Fibroblast of skin of right biceps (primary cell): ENCODE data around the gene SIRT3.

ENCODE experiments used
- DNase-seq: peaks from one replicate; pipeline ENCODE4 v3.0.0-alpha.2; 2013

Gene SIRT3

GRCh38 chr11:235997-236773 is at the start of gene SIRT3:
Gene SIRT3, minus strand, starts transcription at chr11:236342. Its CDS starts 14 bp downstream, at chr11:236328.
- peak; percentile 87 for DNase-seq

GRCh38 chr11:285894-286220 is 49.7 kb upstream of the SIRT3 start:
- DNase-seq, result no peak

- no peak for DNase-seq
These were observed 49.1 kb upstream of the SIRT3 start for GRCh38 chr11:285021-285893.

DNA sequence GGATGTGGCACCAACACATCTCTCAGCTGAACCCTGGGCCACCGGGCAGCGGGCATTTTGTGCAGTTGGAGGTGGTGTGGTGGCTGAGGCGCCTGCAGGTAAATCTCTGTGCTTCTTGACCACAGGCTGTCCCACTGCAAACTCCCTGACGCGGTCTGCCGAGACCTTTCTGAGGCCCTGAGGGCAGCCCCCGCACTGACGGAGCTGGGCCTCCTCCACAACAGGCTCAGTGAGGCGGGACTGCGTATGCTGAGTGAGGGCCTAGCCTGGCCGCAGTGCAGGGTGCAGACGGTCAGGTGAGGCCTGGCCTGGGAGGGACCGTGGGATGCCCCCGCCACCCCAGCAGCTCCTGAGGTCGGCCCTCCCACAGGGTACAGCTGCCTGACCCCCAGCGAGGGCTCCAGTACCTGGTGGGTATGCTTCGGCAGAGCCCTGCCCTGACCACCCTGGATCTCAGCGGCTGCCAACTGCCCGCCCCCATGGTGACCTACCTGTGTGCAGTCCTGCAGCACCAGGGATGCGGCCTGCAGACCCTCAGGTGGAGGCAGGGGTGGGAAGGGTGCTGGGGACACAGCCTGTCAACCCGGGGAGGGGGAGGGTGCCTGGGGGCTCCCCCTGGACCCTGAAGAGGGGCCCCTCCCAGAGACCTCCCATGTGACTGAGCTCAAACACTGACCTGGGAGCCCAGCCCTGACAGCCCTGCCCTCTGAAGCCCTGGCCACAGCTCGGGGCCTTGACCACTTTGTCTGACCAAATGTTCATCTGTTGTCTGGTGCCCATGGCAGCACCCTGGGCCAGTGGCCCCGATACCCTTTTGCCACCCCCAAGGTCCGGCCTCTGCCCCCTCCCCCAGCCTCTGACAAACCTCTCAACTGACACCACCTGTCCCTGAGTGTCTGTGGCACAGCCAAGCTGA is 48.2 kb upstream of the SIRT3 start:
- DNase-seq, result no peak

DNA sequence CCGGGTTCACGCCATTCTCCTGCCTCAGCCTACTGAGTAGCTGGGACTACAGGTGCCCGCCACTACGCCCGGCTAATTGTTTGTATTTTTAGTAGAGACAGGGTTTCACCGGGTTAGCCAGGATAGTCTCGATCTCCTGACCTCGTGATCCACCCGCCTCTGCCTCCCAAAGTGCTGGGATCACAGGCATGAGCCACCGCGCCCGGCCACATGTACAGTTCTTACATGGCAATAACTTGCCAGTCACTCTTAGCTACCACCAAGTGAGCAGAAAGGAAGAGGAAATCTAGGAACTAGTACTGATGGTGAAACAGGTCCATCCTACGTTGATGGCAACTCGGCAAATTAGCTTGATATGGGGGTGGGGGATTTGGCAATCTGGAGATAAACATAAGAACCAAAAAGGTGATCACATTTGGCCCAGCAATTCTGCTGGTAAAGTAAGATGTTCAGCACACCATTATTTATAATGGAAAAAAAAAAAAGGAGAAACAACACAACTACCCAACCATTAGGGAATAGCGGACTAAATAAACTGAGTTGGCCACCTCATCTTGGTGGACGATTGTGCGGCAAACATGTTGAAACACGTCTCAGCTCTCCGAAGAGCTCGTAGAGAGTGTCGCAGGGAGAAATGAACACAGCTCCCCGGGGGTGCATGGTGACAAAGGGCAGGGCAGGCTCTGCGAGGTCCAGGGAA is 47.4 kb upstream of the SIRT3 start:
- DNase-seq, result no peak

- DNase-seq, result no peak
These were observed 46.7 kb upstream of the SIRT3 start for GRCh38 chr11:282630-283360.

GRCh38 chr11:282171-282570 is 46.0 kb upstream of the SIRT3 start:
- no peak for DNase-seq

GRCh38 chr11:281486-282161 is 45.5 kb upstream of the SIRT3 start:
- no peak for DNase-seq

GRCh38 chr11:280706-281485 is 44.8 kb upstream of the SIRT3 start:
- DNase-seq, result no peak

DNA sequence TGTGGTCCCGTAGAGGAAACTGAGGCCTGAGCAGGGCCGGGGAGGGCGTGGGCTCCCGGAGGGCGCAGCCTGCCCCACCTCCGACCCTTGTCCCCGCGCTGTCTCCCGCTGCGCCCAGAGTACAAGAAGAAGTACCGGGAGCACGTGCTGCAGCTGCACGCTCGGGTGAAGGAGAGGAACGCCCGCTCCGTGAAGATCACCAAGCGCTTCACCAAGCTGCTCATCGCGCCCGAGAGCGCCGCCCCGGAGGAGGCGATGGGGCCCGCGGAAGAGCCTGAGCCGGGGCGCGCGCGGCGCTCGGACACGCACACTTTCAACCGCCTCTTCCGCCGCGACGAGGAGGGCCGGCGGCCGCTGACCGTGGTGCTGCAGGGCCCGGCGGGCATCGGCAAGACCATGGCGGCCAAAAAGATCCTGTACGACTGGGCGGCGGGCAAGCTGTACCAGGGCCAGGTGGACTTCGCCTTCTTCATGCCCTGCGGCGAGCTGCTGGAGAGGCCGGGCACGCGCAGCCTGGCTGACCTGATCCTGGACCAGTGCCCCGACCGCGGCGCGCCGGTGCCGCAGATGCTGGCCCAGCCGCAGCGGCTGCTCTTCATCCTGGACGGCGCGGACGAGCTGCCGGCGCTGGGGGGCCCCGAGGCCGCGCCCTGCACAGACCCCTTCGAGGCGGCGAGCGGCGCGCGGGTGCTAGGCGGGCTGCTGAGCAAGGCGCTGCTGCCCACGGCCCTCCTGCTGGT is 44.0 kb upstream of the SIRT3 start:
- no peak for DNase-seq

DNA sequence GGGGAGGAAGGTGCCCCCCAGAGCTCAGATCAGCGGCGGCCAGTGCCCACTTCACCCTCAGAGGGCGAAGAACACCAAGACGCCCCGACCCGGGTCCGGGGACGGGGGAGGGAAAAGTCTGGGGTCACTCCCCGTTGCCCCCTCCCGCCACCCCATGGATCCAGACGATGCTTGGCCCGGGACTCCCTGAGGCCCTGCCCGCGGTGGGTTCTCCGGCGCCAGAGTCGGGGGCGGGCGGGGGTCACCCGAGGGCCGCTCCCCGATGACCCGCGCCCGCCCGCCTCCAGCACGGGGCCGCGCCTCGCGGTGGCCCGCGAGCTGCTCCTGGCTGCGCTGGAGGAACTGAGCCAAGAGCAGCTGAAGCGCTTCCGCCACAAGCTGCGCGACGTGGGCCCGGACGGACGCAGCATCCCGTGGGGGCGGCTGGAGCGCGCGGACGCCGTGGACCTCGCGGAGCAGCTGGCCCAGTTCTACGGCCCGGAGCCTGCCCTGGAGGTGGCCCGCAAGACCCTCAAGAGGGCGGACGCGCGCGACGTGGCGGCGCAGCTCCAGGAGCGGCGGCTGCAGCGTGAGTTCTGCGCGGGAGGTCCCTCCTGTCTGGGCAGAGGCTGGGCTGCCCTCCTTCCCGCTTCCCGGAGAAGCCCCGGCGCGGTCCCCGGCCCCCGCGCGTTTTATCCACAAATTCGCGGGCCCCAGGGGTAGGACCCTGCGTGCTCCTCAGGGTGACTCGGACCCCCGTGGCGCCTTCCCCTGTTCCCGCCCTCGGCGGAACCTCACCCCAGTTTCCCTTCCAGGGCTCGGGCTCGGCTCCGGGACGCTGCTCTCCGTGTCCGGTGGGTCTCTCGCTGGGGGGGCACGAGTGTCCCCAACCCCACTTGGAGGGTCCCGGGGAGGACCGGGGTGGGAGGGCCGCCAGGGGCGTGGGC is 43.2 kb upstream of the SIRT3 start:
- no peak for DNase-seq

DNA sequence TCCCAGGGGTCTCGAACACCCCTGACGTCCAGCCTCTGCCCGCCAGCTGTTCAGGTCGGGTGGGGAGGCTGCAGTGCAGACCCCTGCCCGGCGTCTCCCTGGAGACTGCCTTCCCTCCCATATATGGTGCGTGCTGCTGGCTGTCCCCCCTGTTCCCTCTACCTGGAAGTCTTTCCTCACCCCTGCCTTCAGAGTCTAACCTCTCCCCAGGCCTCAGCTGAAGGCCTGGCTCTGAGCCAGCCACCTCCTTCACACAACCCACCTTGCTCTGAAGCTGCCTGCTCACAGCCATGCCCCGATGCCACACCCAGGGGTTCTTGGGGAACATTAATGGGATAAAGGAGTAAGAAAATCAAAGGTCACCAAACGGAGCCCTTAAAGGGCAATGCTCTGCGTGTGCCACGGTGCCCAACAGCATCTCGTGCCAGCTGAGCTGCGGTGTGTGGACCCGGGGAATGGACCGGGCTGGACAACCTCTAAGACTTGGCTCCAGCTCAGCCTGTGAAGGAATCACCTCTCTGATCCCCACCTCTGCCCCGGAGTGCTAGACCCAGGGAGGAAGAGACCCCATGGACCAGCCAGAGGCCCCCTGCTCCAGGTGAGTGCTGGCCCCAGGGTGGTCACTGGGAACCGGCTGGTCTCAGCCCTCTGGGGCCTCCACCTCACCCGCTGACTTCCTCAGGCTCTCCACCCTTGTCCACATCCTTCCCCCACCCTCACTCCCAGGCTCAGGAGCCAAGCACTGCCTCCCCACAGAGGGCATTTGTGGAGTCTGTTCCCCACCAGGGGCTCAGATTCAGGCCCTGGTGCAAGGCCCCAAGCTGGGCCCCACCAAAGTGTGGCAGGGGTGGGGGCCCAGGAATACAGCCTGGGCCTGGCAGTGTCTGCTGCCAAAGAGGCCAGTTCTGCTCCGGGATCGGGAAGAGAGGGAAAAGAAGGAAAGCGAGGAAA is 42.1 kb upstream of the SIRT3 start, which contains the start of gene NLRP6:
Gene NLRP6 (plus strand): TSS at position 407 of the 951 bp plus-strand sequence. CDS start 163 bp downstream, at position 570.
- no peak for DNase-seq

GRCh38 chr11:276219-276618 is 40.1 kb upstream of the SIRT3 start:
- no peak for DNase-seq

GRCh38 chr11:272931-273198 is 36.7 kb upstream of the SIRT3 start:
- DNase-seq, result no peak

DNA sequence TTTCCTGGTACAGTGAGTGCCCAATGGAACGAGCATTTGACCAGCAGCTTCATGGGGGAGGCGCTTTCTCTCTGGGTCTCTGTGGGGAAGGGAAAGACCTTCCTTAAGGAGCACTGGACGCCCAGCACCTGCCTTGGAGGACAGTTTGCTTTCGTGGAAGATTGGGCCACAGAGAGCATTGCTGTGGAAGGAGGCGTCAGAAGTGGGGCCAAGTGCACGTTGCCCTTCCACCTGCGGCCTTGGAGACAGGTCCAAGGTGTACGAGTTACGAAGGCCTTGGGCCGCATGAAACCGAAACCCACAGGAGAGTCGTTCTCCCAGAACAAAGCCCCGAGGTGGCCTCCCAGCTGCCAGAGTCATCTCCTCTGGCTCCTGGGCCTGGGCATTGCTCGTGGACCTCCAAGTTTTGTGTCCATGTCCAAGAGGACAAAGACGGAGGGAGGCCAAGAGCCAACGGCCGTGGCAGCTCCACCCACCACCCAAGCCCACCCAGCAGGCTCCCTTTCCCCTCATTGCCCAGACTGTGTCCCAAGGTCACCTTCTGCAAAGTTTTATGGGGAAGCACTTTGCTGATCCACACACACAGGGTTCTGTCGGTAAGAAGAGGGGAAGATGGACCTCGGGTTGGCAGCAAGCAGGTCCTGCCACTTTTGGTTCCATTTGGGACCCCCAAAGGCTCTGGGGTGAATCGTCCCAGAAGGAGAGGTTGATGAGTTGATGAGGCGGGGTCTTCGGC is 36.2 kb upstream of the SIRT3 start:
- DNase-seq, result no peak

DNA sequence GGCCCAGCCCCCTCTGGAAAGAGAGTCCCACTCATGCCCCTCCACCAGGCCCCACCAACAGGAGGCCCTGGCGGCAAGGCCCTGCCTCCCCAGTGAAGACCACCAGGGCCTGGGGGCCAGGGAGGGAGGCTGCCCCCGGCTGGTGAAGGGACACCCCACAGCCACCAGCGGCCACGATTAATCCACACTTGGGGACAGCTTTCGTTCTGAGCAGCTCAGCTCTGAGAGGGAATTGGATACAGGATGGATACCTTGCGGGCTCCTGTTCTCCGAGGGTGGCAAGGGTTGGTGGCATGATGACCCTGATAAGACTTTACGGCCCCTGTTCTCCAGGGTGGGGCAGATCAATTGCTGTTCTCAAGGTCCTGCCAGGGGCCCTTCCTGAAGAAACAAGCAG is 35.2 kb upstream of the SIRT3 start:
- no peak for DNase-seq
